Activated T-cell treated with anti-CD3 and anti-CD28 coated beads, Interleukin-2, amount 50 U/mL, for 48 hours (primary cell): ENCODE measurements around the gene VIT.

ENCODE experiments used
- DNase-seq, 2 experiments: peaks; one replicate each; pipeline ENCODE4 v3.0.0-alpha.2; 2020

The VIT gene

GRCh38 chr2:36710858-36711515, 14.5 kb downstream of the VIT start:
- DNase-seq: no peak

DNA sequence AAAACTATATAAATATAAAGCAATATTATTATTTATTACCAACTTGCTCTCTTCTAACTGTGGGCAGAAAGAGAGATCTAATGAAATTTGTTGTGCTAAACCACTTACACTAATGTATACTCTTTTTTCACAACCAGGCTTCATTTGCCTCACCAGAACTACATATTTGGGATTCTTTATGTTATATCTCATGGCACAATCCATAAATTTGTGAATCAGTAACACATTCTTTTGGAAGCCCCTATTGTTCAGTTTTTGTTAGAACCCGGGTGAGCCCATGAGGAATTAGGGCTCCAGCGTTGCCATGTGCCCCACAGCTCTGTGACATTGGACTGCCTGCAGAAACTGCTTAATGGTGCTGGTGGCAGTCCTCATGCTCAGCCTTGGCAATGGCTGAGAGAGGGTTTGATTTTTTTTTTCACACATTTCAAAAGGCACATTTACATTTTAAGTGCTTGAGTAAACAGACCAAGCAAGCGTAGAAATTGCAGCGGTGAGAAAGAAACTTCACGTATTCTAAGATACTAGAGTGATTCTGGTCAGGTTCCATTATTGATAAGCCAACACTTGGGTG, 15.3 kb downstream of the VIT start:
- no peak for DNase-seq

- DNase-seq: no peak
Measured at GRCh38 chr2:36713310-36713709, 16.8 kb downstream of the VIT start.

DNA sequence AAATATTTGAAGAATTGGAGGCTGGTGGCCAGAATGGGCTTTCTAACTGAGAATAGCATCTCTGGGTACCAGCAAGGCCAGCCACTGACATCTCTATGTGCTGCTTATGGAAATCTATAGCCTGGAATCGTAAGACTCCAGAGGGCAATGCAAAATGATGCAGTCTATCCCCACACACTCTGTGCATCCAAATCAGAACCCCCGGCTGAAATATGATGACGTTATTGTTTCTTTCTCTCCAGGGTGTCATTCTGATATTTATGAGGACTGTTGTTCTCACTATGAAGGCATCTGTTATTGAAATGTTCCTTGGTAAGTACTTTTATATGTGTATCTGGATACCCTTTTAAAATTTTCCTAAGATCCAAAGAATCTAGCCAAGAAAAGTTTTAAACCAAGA, 19.6 kb downstream of the VIT start:
- no peak for DNase-seq

GRCh38 chr2:36717603-36718266, 21.2 kb downstream of the VIT start:
- no peak for DNase-seq

DNA sequence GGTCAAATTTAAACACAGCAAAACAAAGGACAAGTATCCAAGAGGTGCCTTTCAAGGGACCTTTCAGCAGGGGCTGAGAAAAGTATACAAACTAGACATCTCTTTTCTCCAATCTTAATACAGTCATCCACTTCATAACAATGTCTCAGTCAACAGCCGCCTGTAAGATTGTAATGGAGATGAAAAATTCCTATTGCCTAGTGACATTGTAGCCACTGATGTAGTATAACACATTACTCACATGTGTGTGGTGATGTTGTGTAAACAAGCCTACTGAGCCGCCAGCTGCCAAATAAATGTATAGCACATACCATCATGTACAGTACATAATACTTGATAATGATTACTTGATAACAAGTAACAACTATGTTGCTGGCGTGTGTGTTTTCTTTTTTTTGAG, 31.0 kb downstream of the VIT start:
- no peak for DNase-seq

- no peak for DNase-seq
Measured at GRCh38 chr2:36729067-36729466, 32.6 kb downstream of the VIT start.

- DNase-seq: no peak
Measured at GRCh38 chr2:36731941-36732672, 35.6 kb downstream of the VIT start.

DNA sequence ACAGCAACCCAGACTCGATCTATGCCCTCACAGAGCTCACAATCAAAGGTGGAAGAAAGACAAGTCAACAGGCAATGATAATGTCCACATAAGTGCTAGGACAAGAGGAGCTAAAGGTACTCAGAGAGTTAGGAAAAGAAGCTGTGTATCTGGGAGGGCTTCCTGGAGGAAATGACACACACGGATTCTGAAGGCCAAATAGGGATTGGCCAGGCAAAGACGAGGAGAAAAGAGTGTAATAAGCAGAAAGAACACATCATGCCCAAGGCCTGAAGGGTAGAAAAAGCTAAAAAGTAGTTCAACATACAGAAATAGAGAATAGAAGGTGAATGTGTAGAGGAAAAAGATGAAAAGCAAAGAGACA, 36.1 kb downstream of the VIT start:
- DNase-seq: no peak

- DNase-seq: no peak
Measured at GRCh38 chr2:36733215-36733614, 36.7 kb downstream of the VIT start.

GRCh38 chr2:36734304-36734703, 37.8 kb downstream of the VIT start:
- DNase-seq: no peak

DNA sequence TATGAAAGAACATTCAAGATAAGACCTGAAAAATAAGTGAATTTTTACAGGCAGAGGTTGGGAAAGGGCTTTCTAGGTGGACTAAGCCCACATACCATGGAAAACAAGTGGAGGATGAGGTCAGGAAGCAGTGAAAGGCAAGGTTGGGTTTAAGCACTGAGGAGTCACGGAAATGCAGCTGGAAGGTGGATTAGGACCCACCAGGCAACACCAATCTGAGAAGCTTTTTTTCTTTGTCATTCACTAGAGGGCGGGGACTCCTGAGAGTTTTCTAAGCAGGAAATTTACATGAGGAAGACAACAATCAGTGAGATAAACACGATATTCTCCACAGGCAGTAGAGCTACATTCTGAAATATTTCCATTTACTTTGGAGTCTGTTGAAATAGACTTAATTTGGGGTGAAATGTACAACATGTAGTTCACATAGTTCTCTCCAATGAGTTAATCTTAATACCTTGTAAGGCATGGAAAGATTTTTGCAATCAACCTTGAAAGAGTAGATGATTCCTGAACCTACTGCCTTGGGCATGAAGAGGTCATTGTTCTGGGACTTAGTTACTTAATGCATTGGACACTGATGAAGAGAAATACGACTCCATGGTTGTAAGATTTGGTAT, 40.7 kb downstream of the VIT start:
- DNase-seq: no peak

DNA sequence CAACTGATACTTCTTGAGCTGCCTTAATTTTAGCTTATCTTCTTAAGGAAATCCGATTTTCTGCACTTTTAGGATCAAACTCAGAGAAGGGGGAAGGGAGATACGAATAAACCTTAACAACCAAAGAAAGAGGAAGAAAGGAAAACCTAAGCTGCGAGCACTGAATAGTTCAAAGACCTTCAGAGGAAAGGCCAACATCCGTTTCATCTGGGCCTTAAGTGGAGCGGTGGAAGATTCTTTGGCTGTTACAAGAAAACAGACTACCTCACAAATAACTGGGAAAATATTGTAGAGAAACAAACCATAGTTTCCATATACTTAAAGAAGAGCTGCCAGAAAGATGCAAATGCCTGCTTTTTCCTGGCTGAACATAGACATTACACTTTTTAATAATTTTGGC, 43.6 kb downstream of the VIT start:
- no peak for DNase-seq

GRCh38 chr2:36741188-36741837, 44.8 kb downstream of the VIT start:
- DNase-seq: no peak

- DNase-seq: no peak
Measured at GRCh38 chr2:36743954-36744353, 47.4 kb downstream of the VIT start.

- DNase-seq: no peak
Measured at GRCh38 chr2:36748166-36748565, 51.7 kb downstream of the VIT start.

DNA sequence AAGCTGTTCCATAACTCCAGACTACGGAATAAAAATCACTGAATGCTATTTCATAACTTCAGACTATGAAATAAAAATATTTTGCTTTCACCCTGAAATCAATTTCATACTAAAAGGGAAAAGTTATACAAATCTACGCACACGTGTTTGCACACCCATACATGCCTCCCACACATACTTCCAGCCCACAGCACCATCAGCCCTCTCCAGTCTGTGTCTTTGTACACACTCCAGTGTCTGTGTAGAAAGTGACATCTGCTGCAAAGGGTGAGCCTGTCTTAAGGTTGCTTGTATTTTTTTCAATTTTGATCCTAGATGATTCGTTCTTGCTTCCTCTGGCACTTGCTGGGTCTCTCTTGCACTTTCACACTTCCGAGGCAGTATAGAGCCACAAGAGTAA, 53.6 kb downstream of the VIT start:
- DNase-seq: no peak

- DNase-seq: no peak
Measured at GRCh38 chr2:36753706-36754221, 57.3 kb downstream of the VIT start.

- no peak for DNase-seq
Measured at GRCh38 chr2:36754578-36754977, 58.1 kb downstream of the VIT start.

GRCh38 chr2:36756438-36756837, 59.9 kb downstream of the VIT start:
- no peak for DNase-seq

GRCh38 chr2:36762764-36763490, 66.4 kb downstream of the VIT start:
- DNase-seq: no peak

DNA sequence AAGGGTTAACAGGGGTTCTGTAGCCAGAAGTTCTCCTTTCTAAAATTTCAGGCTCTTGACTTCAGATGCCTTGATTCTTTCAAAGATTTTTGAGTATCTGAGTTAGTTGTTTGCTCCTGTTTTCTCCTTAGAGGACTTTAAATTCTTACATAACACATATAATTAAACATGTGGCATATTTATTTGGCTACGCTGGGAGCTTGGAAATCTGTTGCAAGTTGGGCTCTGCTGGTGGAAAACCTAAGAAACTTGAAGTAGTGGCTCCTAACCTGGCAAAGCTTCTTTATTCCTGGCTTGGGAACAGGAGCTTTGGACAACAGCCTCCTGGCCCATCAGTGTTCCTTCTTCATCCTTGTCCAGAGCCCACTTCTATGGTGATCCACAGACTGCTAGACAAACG, 72.6 kb downstream of the VIT start:
- DNase-seq: no peak
